GM12891 (cell line): ENCODE results near the gene MRPL40.

ENCODE experiments used
- POLR2A ChIP-seq: IDR thresholded peaks from 2 replicates; pipeline ENCODE4 v1.6.1; 2011; ENCODE audit warnings: low read depth, low read length, control low read depth
- POU2F2 ChIP-seq: IDR thresholded peaks from 2 replicates; pipeline ENCODE4 v1.6.1; 2011; ENCODE audit warnings: low read depth, mild to moderate bottlenecking, control low read depth, low read length, moderate library complexity

DNA sequence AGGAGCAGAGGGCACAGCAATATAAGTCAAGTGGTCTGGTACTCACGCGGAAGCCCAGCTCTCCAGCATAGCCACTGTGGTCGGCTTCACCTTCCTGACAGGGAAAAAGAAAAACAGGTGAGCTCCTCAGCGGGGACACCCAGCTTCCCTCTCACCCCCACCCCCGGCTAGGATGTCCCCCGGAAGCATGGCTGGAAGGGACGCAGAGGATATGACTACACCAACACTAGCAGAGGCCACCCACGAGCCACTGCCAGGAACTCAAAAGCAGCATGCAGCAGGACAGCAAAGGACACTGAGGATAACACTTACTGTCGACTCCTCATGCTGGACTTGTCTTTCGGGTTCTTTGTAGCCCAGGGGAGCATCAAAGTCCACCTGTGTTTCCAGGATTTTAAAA, 24.2 kb downstream of the MRPL40 start:
- TF ChIP-seq POLR2A (no peak), POU2F2 (no peak)
